DND-41 (cell line): Measurements from ENCODE around the gene GPR151.

Experiments used
- ATAC-seq: fragments of 200-7000 bp; cut with Tn5 transposase; 3 replicates; pipeline ENCODE4 v1.9.1; 2021; ENCODE audit warnings: low read depth; ENCODE audit not compliant: insufficient read depth
- DNase-seq: peaks from one replicate; pipeline ENCODE4 v3.0.0-alpha.2; 2020
- H2AFZ ChIP-seq: 2 replicates; pipeline ENCODE4 v1.6.0; 2012; ENCODE audit warnings: low read depth, low read length
- H3K27ac ChIP-seq: 2 replicates; pipeline ENCODE4 v1.5.1; 2012; ENCODE audit warnings: low read length, inconsistent platforms
- H3K27me3 ChIP-seq: fragments of 200-600 bp; sonication (generic); 2 replicates; pipeline ENCODE4 v1.6.0; 2012; ENCODE audit warnings: low read length, mild to moderate bottlenecking, inconsistent platforms; ENCODE audit not compliant: insufficient read depth, poor library complexity
- H3K36me3 ChIP-seq: 2 replicates; pipeline ENCODE4 v1.5.1; 2012; ENCODE audit warnings: low read length, inconsistent platforms; ENCODE audit not compliant: insufficient read depth
- H3K4me1 ChIP-seq: 2 replicates; pipeline ENCODE4 v1.5.1; 2012; ENCODE audit warnings: mild to moderate bottlenecking, low read length; ENCODE audit not compliant: insufficient read depth
- H3K4me2 ChIP-seq: 2 replicates; pipeline ENCODE4 v1.6.0; 2012; ENCODE audit warnings: mild to moderate bottlenecking, moderate library complexity, low read length, inconsistent platforms; ENCODE audit not compliant: insufficient read depth
- H3K4me3 ChIP-seq, 2 experiments: fragments of 200-600 bp in 1 of 2; shearing (Covaris generic) in 1 of 2; 2 replicates each; pipeline ENCODE4 v1.5.1; 2012 to 2016; ENCODE audit warnings: inconsistent platforms in 2 of 2, low read length in 2 of 2, mild to moderate bottlenecking in 2 of 2, low read depth in 1 of 2, moderate library complexity in 1 of 2
- H3K79me2 ChIP-seq: 2 replicates; pipeline ENCODE4 v1.6.0; 2012; ENCODE audit warnings: low read length, inconsistent platforms; ENCODE audit not compliant: insufficient read depth
- H3K9ac ChIP-seq: 2 replicates; pipeline ENCODE4 v1.6.0; 2012; ENCODE audit warnings: low read depth, mild to moderate bottlenecking, inconsistent platforms, low read length, moderate library complexity
- H3K9me3 ChIP-seq: 2 replicates; pipeline ENCODE4 v1.5.1; 2012; ENCODE audit warnings: low read length, moderate library complexity, mild to moderate bottlenecking, inconsistent platforms; ENCODE audit not compliant: insufficient read depth, severe bottlenecking
- H4K20me1 ChIP-seq: 2 replicates; pipeline ENCODE4 v1.6.0; 2012; ENCODE audit warnings: low read length; ENCODE audit not compliant: insufficient read depth
- CTCF ChIP-seq: IDR thresholded peaks from 2 replicates; pipeline ENCODE4 v1.5.1; 2012; ENCODE audit warnings: borderline replicate concordance, low read length, moderate library complexity, mild to moderate bottlenecking; ENCODE audit not compliant: poor library complexity, severe bottlenecking; ENCODE audit errors: extremely low read depth
- EZH2 ChIP-seq: IDR thresholded peaks from 3 replicates; pipeline ENCODE4 v1.6.1; 2012; ENCODE audit warnings: borderline replicate concordance, low read depth, mild to moderate bottlenecking, moderate library complexity, low read length, inconsistent platforms; ENCODE audit not compliant: severe bottlenecking

The GPR151 gene

GRCh38 chr5:146516151-146516475, at the start of gene GPR151:
Gene GPR151, minus strand, starts transcription at chr5:146516190. Its CDS starts 77 bp downstream, at chr5:146516113.
- Histone ChIP-seq H3K4me1 (no peaks in the 10 kb centered on the region), H3K27ac (no peak within 1 kb of the TSS), H3K9me3 (no peaks in the 10 kb centered on the region), H3K79me2 (no peaks in the 10 kb centered on the region), H4K20me1 (no peaks in the 10 kb centered on the region), H3K36me3 (peaks cover 17% of the 10 kb centered on the region; the same call in 1 of the 2 replicates), H3K4me3 (no peak within 1 kb of the TSS), H3K9ac (no peak within 1 kb of the TSS), H3K27me3 (no peaks in the 10 kb centered on the region), H3K4me2 (no peak within 1 kb of the TSS), H2AFZ (no peak within 1 kb of the TSS)
- TF ChIP-seq EZH2 (no peak), CTCF (no peak)
- DNase-seq (no peak), ATAC-seq (peak; percentile 49)

GRCh38 chr5:146564007-146564762, 48.2 kb upstream of the GPR151 start:
- Histone ChIP-seq H3K4me2 (no peak overlapping the region), H3K4me1 (no peaks in the 10 kb centered on the region), H3K9me3 (no peaks in the 10 kb centered on the region), H3K9ac (no peak overlapping the region), H3K36me3 (no peaks in the 10 kb centered on the region), H3K27ac (no peak overlapping the region), H3K79me2 (no peaks in the 10 kb centered on the region), H2AFZ (no peak overlapping the region), H3K27me3 (peaks cover 5% of the 10 kb centered on the region), H4K20me1 (no peaks in the 10 kb centered on the region), H3K4me3 (no peak overlapping the region)
- no peak for ATAC-seq
- no peak for DNase-seq
- TF ChIP-seq EZH2 (no peak), CTCF (no peak)

GRCh38 chr5:146562461-146562860, 46.5 kb upstream of the GPR151 start:
- Histone ChIP-seq H3K4me2 (no peak overlapping the region), H3K4me3 (no peak overlapping the region), H4K20me1 (no peaks in the 10 kb centered on the region), H3K9me3 (no peaks in the 10 kb centered on the region), H3K27me3 (peaks cover 5% of the 10 kb centered on the region), H3K79me2 (no peaks in the 10 kb centered on the region), H2AFZ (no peak overlapping the region), H3K36me3 (no peaks in the 10 kb centered on the region), H3K9ac (no peak overlapping the region), H3K4me1 (no peaks in the 10 kb centered on the region), H3K27ac (no peak overlapping the region)
- DNase-seq: no peak
- ATAC-seq: no peak
- TF ChIP-seq CTCF: no peak
- no peak for TF ChIP-seq EZH2

GRCh38 chr5:146561711-146562110, 45.7 kb upstream of the GPR151 start:
- ATAC-seq: no peak

More at GRCh38 chr5:146561711-146562110, 45.7 kb upstream of the GPR151 start:
- Histone ChIP-seq H3K27ac (no peak overlapping the region), H3K4me3 (no peak overlapping the region), H2AFZ (no peak overlapping the region), H3K4me1 (no peaks in the 10 kb centered on the region), H3K4me2 (no peak overlapping the region), H3K9me3 (no peaks in the 10 kb centered on the region), H4K20me1 (no peaks in the 10 kb centered on the region), H3K9ac (no peak overlapping the region), H3K79me2 (no peaks in the 10 kb centered on the region), H3K36me3 (no peaks in the 10 kb centered on the region), H3K27me3 (peaks cover 5% of the 10 kb centered on the region)
- no peak for TF ChIP-seq EZH2
- no peak for TF ChIP-seq CTCF
- no peak for DNase-seq
